Nephron (organoid): ENCODE measurements around the gene CENPP.

ENCODE experiments used
- H3K27ac Mint-ChIP-seq, 3 experiments: 2 replicates each; pipeline ENCODE4 v1.8.0; 2020; ENCODE audit warnings: mixed read lengths in 3 of 3, mild to moderate bottlenecking in 2 of 3, moderate library complexity in 1 of 3
- H3K27me3 Mint-ChIP-seq: 2 replicates; pipeline ENCODE4 v1.8.0; 2021; ENCODE audit warnings: low read depth, mild to moderate bottlenecking, moderate library complexity, mixed read lengths
- H3K36me3 Mint-ChIP-seq: 2 replicates; pipeline ENCODE4 v1.8.0; 2020; ENCODE audit warnings: low read depth, mixed read lengths
- H3K4me1 Mint-ChIP-seq: 2 replicates; pipeline ENCODE4 v1.8.0; 2020; ENCODE audit warnings: mixed read lengths
- H3K4me3 Mint-ChIP-seq, 3 experiments: 2 replicates each; pipeline ENCODE4 v1.8.0; 2020; ENCODE audit warnings: mild to moderate bottlenecking in 3 of 3, mixed read lengths in 3 of 3, moderate library complexity in 2 of 3
- H3K9me3 Mint-ChIP-seq: 2 replicates; pipeline ENCODE4 v1.8.0; 2020; ENCODE audit warnings: mixed read lengths
- CTCF ChIP-seq, 3 experiments: fragments of 200-600 bp; sonication (generic); IDR thresholded peaks; one replicate each; pipeline ENCODE4 v1.5.0; 2021; ENCODE audit warnings: antibody characterized with exemption in 3 of 3; ENCODE audit not compliant: unreplicated experiment in 3 of 3

Gene CENPP

GRCh38 chr9:92290785-92291429 is 34.8 kb upstream of the CENPP start:
- TF ChIP-seq CTCF (IDR thresholded peaks at IDR 0.05; ENCODE audit: unreplicated experiment in 3 of 3) = no peak
- no peaks in the 10 kb centered on the region for H3K27me3 Mint-ChIP-seq
- H3K36me3 Mint-ChIP-seq = peaks cover 38% of the 10 kb centered on the region
- no peaks in the 10 kb centered on the region for H3K9me3 Mint-ChIP-seq
- peak overlapping the region in 1 of 3 experiments; percentile 30 for H3K27ac Mint-ChIP-seq
- peaks cover 30% of the 10 kb centered on the region for H3K4me1 Mint-ChIP-seq
- H3K4me3 Mint-ChIP-seq = peak overlapping the region; percentile 69 to 76 (median 70)

GRCh38 chr9:92291577-92291976 is 34.2 kb upstream of the CENPP start:
- Mint-ChIP-seq H3K27me3 (no peaks in the 10 kb centered on the region), H3K36me3 (peaks cover 36% of the 10 kb centered on the region), H3K4me3 (peak overlapping the region; percentile 31 to 98 (median 53)), H3K9me3 (no peaks in the 10 kb centered on the region), H3K4me1 (peaks cover 30% of the 10 kb centered on the region), H3K27ac (no peak overlapping the region)
- no peak for TF ChIP-seq CTCF (IDR thresholded peaks at IDR 0.05; ENCODE audit: unreplicated experiment in 3 of 3)

GRCh38 chr9:92292338-92293074 is 33.2 kb upstream of the CENPP start:
- TF ChIP-seq CTCF (IDR thresholded peaks at IDR 0.05; ENCODE audit: unreplicated experiment in 3 of 3) = no peak
- Mint-ChIP-seq H3K9me3 (no peaks in the 10 kb centered on the region), H3K4me1 (peaks cover 30% of the 10 kb centered on the region), H3K27ac (peak overlapping the region; percentile 3 to 99 (median 34)), H3K36me3 (peaks cover 38% of the 10 kb centered on the region), H3K4me3 (peak overlapping the region; percentile 97 to 99 (median 98)), H3K27me3 (no peaks in the 10 kb centered on the region)

- no peak for TF ChIP-seq CTCF (IDR thresholded peaks at IDR 0.05; ENCODE audit: unreplicated experiment in 3 of 3)
- peaks cover 37% of the 10 kb centered on the region for H3K36me3 Mint-ChIP-seq
- peak overlapping the region; percentile 3 to 99 (median 34) for H3K27ac Mint-ChIP-seq
- H3K4me3 Mint-ChIP-seq = peak overlapping the region; percentile 97 to 99 (median 98)
- peaks cover 30% of the 10 kb centered on the region for H3K4me1 Mint-ChIP-seq
- H3K27me3 Mint-ChIP-seq = no peaks in the 10 kb centered on the region
- no peaks in the 10 kb centered on the region for H3K9me3 Mint-ChIP-seq
These were observed 32.7 kb upstream of the CENPP start for GRCh38 chr9:92293075-92293354.

- peak; percentile 16 to 42 (median 38) for TF ChIP-seq CTCF (IDR thresholded peaks at IDR 0.05; ENCODE audit: unreplicated experiment in 3 of 3)
- peak within 1 kb of the TSS; percentile 99 for H3K27ac Mint-ChIP-seq
- H3K36me3 Mint-ChIP-seq = peaks cover 33% of the 10 kb centered on the region
- H3K4me1 Mint-ChIP-seq = peaks cover 30% of the 10 kb centered on the region
- no peaks in the 10 kb centered on the region for H3K9me3 Mint-ChIP-seq
- no peaks in the 10 kb centered on the region for H3K27me3 Mint-ChIP-seq
- H3K4me3 Mint-ChIP-seq = peak within 1 kb of the TSS; percentile 97 to 99 (median 98)
These were observed 32.1 kb upstream of the CENPP start, which contains the start of gene IARS1 for GRCh38 chr9:92293452-92294296. Gene IARS1, minus strand, starts transcription at chr9:92293697. Its CDS starts 4,278 bp downstream, at chr9:92289419.
